GM19238 (cell line): Measurements from ENCODE around the gene NEDD4L.

Source experiments
- DNase-seq: peaks from one replicate; pipeline ENCODE4 v3.0.0; 2011; ENCODE audit warnings: low spot score; ENCODE audit not compliant: insufficient read length

The NEDD4L gene

DNA sequence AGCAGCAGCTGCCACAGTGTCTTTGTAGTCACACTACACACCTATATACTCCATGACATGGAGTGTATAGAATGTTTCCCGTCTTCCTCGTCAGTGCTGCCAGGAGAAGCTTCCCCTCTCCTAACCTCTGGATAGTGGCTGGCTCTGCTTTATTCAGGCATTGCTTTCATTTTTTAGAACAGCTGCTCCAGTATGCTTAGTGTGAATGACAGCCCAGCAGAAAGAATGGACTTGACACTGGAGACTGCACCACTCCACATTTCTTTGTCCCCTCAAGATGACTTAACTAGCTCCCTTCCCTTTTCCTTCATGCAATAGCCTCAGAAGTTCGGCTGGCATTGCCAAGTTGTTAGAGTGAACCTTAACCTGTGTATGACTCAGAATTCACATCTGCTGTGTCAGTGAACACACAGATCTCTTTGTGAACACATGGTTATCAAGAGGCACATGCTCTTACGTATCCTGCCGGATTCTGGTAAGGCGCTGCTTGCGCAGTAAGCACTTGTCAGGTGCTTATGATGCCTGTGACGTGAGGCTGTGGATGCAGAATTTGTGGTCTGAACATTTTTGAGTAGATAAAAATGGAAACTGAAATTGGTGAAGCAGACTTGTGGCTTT is 73.9 kb downstream of the NEDD4L start:
- no peak for DNase-seq

DNA sequence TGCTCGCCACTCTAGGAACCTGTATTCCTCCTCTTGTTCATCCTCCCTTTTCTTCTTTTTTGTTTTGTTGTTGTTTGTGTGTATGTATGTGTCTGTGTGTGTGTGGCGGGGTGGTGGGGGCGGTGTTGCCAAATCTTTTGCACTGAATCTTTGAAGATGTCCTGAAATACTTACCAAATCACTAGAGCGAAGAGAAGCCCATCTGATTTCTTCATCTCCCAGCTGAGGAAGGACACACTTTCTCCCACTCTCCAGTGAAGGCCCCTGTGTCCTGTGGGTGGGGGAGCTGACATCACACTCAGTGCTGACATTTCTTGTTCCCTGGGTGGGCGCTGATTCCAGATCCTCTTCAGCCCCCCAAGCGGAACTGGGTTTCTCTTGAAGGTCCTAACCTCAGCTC is 74.5 kb downstream of the NEDD4L start:
- no peak for DNase-seq

DNA sequence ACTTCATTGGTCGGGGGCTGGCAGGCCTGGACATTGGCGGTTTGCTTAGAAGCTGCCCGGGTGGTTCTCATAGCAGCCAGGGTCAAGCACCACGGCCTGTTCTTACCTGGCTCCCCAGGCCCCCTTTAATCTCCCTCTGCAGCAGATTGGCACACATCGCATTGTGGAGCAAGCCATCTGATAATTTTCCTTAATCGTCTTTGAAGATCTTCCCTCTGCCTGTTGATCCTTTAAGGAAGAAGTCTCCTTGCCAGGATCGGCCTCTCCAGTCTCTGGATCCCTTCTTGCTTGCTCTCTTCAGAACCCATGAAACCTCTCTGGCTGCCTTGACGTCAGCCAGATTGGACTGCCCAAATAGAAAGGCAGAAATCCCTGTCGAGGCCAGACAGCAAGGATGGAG is 75.8 kb downstream of the NEDD4L start:
- DNase-seq: no peak

DNA sequence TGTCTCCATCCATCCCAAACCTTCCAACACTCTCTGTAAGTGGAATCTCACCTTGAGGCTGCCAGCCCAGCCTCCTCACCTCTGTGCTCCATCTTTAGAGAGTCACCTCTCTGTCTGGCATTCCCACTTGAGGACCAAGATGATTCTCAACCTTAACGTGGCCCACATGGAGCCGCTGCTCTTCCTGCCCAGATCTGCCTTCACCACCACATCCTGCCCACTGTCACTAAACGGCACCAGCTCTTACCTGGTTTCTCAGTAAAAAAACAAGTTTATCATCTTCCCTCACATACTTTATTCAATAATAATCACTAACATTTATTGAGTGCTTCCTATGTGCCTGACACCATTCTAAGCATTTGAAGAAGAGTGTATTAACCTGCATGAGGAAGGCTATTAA is 80.4 kb downstream of the NEDD4L start:
- no peak for DNase-seq

DNA sequence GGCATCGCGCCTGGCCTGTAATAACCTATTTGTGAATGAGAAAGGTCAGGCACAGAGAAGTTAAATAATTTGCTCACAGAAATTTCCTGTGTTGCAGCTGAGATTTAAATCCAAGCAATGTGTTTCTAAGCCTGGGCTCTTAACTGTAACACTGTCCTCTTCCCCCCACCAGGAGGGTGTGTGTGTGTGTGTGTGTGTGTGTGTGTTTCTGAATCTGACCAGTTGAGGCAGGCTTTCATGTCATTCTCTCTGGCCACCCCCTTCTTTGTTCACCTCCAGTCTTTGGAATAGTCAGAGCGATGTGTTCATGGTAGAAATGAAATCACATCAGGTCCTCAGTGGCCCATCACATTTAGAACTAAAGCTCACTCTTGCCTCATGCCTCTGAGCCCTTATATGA is 81.2 kb downstream of the NEDD4L start:
- DNase-seq: no peak

DNA sequence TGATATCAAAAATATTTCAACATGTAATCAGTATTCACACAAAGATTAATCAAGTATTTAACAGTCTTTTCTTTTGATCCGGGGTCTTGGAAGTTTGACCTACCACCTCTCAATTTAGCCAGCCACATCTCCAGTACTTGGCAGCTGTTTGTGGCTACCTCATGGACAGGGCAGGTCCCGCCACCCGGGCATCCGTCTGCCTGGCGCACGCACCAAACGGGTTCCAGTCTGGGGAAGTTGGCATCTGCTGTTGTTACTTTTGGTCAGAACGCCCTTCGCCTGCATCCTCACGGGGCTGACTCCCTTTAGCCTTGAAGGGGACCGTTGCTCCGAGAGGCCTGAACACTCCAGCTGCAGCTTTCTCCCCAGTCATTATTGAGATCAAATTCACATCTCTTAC is 81.7 kb downstream of the NEDD4L start:
- DNase-seq: no peak

DNA sequence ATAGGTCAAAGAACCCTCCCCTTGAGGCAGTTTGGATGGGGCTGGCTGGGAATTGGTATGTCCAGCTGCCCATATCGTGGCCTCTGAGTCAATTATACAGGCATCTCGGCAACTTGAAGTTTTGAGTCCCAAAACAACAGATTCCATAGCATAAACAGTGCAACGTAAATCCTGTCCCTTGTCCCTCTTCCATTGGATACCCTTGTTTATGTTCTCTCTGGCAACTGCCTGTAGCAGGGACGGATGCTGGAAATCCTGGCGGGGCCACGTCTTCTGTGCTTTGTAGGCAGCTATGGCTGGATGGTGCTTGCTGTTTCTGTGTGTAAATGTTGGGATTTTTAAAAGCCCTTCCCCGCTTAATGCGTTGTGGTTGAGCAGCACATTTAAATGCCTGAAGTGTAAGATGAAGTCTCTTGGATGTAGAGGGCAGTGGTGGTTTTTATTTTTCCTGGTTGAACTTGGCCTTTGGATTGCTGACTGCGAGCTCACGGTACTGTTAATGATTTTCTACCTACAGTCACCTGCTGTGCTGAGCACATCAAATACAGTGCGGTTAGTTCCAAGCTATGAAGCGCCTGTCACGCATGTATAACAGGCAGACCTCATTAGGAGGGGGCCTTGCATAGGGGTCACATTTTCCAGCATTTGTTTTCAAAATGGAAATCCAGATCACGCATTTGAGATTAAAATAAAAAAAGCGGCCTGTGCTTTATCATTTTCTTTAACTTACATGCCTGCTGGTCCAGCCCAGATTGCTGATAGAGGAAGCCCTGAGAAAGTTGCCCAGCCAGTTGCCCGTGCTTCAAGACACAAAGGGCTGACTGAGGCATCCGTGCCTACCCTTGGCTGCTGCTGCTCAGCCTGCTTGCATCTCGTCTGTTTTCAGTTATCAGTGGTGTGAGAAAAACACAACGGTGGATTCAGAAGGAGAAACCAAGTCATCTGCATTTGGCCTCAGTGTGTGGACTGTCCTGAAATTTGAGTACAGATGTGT is 84.7 kb downstream of the NEDD4L start:
- no peak for DNase-seq

DNA sequence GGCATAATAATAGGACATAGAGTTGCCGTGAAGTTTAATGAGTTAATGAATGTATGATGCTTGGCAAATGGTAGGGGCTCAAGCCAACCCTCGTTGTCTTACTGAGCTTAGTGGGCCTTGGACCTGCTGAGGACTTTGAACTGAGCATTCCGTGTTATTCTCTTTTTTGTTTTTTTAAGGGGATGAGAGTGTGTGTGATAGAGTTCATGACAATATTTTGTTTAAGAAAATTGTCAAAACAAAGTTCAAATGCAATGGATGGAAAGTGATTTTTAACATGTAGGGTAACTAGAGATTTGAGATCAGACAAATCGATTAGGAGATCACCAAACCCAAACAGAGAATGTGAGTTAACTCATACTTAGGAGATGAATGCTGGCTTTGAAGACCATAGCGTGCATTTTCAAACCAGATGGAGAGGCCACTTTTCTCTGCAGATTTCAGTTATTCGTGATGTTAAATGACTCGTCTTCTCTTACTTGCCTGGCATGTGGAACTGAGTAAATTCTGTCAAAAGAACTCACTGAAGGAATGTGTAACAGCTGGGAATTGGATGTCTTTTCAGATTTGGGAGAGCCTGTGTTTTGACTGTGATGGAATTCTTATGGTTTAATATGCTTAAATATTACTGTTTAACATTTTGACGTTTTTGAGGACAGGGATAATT is 88.7 kb downstream of the NEDD4L start:
- no peak for DNase-seq

DNA sequence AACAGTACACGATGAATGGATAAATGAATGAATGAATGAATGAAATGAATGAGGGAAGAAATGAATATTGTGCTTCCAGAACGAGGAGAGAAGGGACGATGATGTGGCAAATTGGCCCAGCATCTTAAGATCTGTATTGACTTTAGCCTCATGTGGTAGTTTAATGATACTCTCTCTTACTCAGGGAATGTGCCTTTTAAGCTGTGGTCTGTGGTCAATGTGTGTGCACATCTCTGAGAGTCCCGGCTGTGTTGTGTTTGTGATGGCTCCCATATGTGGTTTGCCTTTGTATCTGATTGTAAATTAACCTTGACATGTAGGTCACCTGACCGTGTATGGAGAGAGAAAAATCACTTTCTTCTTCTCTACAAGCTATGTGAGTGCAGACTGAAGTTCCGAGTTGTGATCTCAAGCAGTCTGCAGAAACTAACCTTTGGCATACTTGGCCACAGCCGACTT is 91.2 kb downstream of the NEDD4L start:
- no peak for DNase-seq

DNA sequence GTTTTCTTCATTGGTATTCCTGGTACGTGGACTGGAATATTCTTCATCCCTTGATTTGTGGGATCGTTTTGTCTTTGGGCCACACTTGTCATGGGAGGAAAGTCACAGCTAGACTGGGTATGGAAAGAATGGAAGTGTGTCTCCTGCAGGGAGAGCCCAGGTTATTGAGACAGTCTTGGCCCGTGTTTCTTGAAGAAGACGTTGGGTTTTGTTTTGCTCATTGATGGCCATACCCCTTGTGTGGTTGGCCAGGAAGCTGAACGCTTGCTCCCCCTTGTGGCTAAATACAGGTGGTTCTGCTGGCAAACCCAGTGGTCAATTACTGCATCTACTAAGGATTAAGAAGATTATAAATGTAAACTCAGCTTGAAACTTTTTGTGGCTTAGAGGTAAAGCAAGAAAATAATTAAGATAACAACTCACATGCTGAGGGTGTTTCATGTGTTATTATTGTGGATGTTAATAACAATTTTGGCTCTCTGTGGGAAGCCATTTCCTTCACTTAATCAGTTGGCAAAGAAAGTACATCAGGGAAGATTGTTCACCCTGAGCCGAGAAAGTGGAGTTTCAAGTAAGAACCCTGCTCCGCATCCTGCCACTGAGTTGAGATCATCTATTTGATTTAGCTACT is 91.8 kb downstream of the NEDD4L start:
- peak; percentile 67 for DNase-seq

DNA sequence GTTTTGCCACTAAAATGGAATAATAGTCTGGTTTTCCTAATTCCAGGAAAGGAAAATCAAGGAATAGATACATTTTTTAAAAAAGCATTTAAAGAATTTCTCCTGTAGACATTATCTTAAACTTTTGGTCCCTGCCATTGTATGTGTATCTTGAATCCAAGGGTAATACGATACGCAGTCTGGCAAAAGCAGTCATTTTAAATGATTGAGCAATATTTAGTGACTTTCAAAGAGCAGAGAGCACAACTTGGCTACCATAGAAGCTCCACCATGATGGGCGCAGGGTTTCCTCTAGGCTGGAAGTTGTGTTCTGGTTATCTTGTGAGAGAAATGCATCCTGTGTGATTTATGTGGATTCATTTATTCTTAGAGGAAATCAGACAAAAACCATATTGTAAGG is 92.9 kb downstream of the NEDD4L start:
- DNase-seq: no peak

DNA sequence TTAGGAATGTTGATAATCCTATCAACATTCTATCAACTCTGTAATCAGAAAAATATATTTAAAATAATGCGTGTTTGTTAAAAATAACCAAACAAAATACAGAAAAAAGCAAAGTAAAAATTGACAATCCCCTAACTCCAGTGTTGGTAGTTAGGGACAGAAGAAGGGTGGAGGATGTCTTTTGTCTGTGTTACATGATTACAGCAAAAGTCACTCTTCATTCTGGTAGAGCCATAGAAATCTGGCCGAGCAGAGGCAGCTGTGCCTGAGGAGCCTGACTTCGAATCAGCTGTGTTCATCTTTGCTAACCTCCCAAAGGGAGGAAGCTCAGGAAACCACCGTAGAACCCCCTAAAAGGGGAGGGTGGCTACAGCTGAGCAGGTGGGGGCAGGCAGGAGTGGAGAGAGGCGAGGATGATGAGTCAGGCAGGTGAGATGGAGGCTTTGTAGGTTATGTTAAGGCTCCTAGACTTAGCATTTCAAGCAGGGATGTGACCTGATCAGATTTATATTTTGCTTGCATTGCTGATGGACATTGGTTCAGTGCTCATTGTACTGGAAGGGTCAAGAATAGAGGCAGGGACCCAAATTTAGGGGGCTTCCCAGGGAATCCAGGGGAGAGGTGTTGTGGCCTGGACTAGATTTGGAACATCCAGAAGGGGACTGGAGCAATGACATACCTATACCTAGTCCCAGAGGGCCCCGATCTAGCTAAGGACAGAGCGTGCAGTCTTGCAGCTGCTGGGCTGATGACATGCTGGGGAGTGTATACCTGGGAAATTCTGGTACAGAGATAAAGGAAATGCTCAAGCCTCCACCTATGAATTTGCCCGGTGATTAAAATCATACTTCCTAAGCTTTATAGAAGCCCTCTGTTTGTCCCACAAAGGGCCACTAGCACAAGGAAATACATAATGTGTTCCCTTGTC is 95.7 kb downstream of the NEDD4L start:
- no peak for DNase-seq

DNA sequence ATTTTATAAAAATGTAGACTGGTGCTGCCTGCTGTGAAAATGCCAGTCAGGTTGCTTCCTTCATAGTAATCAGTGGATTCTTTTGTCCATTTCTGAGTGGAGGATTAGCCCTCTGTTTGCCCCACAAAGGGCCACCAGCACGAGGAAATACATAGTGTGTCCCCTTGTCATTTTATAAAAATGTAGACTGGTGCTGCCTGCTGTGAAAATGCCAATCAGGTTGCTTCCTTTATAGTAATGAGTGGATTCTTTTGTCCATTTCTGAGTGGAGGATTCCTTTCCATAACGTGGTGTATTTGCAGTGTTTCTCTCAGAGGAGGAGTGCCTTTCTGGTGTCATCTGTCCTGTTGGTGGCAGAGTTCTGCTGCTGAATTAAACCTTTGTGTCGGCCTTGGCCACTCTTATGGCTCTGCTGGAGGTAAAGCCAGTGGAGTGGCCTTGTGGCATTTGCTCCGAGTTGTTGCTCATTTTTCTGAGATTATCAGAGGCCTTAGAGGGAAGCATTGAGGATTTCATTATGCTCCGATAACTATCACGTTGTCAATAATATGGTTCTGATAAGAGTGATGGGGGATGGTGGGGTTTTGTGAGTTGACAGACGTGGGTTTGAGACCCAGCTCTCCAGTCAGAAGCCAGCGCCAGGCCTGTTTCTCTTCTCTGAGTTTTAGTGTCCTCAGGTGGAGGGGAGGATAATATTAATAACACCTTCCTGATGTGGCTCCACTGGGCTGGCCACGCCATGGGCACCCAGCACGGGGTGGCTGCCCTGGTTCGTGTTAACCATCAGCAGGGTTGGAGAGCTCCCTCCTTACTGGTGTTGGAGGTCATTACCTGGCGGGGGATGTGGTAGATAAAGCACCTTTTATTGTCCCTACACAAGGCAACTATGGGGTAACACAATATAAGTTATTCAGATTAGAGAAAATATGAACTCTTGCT is 96.6 kb downstream of the NEDD4L start:
- DNase-seq: no peak

DNA sequence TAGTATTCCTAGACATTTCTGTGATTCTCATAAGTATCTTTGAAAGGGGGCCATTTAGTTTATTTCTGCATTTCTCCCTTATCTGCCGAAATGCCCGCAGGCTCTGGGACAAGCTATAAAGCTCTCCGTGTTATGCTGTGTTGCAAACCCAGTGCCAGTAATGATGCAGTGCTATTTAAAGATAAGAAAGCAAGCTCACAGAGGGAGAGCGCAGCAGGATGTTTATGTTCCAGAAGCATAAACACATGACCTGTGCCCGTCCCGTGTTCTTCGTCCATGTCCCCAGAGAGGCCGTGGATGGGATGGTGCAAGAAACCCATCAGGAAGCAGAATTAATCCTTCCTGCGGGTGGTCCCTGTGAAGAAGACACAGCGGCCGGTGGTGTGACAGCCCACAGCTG is 99.4 kb downstream of the NEDD4L start:
- no peak for DNase-seq

DNA sequence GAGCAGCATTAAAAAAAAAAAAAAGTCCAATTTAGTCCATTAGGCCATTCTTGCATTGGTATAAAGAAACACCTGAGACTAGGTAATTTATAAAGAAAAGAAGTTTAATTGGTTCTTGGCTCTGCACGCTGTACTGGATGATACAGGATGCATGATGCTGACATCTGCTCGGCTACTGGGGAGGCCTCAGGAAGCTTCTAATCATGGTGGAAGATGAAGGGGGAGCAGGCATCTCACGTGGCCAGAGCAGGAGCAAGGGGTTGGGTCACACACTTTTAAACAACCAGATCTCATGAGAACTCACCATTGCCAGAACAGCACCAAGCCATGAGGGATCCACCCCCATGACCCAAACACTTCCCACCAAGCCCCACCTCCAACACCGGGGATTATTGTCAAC is 100.1 kb downstream of the NEDD4L start:
- DNase-seq: no peak

DNA sequence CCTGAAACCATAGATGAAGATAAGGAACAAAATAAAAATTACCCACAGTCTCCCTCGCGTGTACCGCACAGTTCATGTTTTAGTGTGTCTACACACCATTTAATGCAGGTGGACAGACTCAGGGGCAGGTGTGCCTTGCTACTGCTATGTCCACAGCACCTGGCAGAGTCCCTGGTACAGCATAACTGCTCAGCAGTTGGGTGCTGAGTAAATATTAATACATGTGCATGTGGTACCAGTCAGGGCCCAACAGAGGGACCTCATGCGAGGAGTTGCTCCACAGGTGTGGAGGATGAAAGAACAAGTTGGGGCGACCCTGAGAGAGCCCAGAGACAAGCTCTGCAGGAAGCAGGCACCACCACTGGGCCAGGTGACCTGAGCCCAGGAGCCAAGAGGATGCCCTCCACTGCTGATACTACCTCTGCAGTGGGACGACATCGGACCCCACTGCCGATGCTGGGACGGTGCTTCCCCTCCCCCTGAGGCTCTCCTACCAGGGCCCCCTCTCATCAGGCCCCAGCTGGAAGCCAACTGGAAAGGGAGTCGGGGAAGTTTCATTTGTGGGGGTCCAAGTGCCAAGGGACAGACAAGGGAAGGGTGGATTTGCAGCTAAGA is 100.8 kb downstream of the NEDD4L start:
- no peak for DNase-seq

DNA sequence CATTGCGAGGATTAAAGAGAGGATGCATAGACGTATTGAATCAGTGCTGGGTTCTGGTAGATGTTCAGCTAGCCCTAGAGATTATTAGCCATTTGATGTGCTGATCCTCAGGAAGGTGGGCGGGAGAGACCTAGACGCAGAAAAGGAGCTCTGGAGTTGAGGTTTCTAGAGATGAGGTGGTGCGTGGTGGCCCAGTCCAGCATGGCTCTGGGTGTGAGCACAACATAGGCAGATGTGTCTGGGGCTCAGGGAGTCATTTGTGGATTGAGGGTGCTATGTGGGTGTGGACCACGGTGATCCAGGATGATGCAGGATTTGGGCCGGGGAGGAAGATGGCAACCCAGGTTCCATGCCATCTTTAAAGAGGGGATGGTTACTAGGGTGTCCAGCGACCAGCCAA is 102.1 kb downstream of the NEDD4L start:
- no peak for DNase-seq

DNA sequence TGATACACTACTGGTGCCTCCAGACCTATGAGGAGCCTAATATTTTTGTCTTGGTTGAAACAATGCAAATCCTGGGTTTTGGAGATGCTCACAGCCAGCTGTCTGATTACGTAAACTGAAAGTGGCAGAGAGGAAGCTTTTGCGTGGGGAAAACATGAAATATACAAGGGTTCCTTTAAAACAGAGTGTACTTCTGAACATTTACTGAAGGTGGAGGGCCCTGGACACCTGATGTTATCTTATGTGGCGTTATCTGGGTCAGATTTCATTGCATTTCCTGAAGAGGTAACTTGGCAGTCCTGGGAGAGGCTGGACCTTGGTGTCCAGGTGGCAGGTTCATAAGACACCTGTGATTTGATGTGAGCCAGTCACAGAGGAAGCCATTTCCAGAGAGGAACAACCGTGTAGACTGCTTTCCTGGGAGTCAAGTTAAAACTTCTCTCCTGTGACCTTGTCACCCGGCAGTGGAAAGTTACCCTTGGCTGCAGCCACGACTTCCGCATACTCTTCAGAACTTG is 105.0 kb downstream of the NEDD4L start:
- DNase-seq: no peak

DNA sequence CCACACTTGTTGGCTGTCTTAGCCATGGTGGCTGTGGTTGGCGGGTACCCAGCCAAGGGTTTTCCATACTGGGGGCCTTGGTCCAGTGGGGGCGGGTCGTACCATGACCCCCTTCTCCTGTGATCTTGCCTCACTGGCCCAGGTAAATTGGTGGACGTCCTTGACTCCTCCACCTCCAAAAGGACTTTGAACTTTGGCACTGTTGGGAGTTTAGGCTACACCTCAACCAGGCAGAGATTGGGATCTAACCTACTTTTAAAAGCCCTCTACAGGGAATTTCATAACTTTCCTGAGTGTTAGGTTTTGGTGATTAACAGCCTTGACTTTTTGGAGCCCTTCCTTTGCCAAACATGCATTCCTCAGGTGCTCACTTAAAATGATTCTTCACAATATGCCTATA is 106.7 kb downstream of the NEDD4L start:
- no peak for DNase-seq
